ENCODE measurements around the gene TCF19.
"Not testable (repeated sequence)": the region's sequence is repeated elsewhere in the genome, so short reads cannot be mapped to it uniquely, and the experiment has no call there.

Gene TCF19

GRCh38 chr6:31194061-31194834 is 35.9 kb downstream of the TCF19 start:
- POLR2A ChIA-PET (ENCODE audit: low non-redundant PET), result no interaction called here
- no peak overlapping the region; the same call in 1 of the 2 replicates for H3K27ac ChIP-seq
- no peak for DNase-seq (ENCODE audit: low spot score)
- CTCF ChIA-PET, result interaction anchor here (0.6 to 1.3 kb wide), 3 partner anchors 48 to 1020 kb away, joined by 3 to 8 read pairs (median 5); no protein-coding TSS in a partner anchor
- TF ChIP-seq, protein P1, sequence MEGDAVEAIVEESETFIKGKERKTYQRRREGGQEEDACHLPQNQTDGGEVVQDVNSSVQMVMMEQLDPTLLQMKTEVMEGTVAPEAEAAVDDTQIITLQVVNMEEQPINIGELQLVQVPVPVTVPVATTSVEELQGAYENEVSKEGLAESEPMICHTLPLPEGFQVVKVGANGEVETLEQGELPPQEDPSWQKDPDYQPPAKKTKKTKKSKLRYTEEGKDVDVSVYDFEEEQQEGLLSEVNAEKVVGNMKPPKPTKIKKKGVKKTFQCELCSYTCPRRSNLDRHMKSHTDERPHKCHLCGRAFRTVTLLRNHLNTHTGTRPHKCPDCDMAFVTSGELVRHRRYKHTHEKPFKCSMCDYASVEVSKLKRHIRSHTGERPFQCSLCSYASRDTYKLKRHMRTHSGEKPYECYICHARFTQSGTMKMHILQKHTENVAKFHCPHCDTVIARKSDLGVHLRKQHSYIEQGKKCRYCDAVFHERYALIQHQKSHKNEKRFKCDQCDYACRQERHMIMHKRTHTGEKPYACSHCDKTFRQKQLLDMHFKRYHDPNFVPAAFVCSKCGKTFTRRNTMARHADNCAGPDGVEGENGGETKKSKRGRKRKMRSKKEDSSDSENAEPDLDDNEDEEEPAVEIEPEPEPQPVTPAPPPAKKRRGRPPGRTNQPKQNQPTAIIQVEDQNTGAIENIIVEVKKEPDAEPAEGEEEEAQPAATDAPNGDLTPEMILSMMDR (conservative IDR thresholded peaks at IDR 0.05; ENCODE audit: low read depth), result no peak

DNA sequence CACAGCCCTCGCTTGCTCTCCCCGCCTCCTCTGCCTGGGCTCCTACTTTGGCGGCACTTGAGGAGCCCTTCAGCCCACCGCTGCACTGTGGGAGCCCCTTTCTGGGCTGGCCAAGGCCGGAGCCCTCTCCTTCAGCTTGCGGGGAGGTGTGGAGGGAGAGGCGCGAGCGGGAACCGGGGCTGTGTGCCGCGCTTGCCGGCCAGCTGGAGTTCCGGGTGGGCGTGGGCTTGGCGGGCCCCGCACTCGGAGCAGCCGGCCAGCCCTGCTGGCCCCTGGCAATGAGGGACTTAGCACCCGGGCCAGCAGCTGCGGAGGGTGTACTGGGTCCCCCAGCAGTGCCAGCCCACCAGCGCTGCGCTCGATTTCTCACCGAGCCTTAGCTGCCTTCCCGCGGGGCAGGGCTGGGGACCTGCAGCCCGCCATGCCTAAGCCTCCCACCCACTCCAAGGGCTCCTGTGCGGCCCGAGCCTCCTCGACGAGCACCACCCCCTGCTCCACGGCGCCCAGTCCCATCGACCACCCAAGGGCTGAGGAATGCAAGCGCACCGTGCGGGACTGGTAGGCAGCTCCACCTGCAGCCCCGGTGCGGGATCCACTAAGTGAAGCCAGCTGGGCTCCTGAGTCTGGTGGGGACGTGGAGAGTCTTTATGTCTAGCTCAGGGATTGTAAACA is 37.1 kb downstream of the TCF19 start:
- H3K27ac ChIP-seq; POLR2A ChIA-PET (ENCODE audit: low non-redundant PET): not testable (repeated sequence)
- CTCF ChIA-PET, result interaction anchor here (2.9 kb wide), 1 partner anchor 172 kb away, joined by 33 read pairs; no protein-coding TSS in a partner anchor

DNA sequence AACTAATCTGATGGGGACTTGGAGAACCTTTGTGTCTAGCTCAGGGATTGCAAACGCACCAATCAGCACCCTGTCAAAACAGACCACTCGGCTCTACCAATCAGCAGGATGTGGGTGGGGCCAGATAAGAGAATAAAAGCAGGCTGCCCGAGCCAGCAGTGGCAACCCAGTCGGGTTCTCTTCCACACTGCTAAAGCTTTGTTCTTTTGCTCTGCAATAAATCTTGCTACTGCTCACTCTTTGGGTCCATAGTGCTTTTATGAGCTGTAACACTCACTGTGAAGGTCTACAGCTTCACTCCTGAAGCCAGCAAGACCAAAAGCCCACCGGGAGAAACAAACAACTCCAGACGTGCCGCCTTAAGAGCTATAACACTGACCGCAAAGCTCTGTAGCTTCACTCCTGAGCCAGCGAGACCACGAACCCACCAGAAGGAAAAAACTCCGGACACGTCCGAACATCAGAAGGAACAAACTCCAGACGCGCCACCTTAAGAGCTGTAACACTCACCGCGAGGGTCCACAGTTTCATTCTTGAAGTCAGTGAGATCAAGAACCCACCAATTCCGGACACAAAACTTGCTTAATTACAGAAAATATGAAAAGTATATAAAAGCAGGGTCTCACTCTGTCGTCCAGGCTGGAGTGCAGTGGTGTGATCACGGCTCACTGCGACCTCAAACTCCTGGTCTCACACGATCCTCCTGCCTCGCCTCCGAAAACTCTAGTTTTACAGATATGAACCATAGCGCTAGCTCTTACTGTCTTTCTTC is 38.0 kb downstream of the TCF19 start:
- CTCF ChIA-PET, result interaction anchor here (0.6 to 2.9 kb wide), 6 partner anchors 42 to 387 kb away, joined by 3 to 33 read pairs (median 3); no protein-coding TSS in a partner anchor
- POLR2A ChIA-PET (ENCODE audit: low non-redundant PET); DNase-seq (ENCODE audit: low spot score): not testable (repeated sequence)
- peak overlapping the region; percentile 97 for H3K27ac ChIP-seq

More for the DNA sequence above, 37.1 kb downstream of the TCF19 start:
- DNase-seq (ENCODE audit: low spot score), result not testable (repeated sequence)

DNA sequence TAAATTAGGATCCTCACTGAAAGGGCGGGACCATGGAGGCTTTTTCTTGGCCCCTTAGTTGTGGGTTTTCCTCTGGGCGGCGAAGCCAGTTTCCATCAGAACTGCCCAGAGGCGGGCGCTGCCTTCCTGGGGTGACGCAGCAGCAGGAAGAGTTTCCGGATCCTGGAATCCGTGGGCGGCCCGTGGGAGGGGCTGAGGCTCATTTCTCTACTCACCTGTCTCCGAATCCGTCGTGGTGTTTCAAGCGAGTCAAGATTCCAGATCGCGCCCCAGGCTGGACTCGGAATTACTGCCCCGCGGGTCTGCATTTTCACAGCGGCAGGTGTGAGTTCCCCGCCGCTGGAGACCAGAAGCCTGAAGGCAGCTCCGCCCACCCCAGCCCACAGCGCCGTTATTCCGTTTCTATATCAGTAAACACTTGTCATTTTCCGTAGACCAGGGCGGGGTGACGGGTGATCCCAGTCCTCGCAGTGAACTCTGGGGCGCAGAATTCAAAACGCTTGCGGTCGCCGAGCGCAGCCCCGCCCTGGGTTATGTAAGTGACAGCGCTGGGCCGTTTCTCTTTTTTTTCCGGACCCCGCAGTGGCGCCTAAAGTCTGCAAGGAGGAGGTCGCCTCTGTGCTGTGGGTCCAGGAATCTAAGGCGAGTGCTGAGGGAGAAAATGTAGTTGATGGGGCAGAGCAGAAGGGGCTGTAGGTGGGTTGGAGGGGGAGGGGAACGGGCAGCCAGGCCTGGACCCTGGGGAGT is 39.3 kb downstream of the TCF19 start:
- peak overlapping the region; percentile 97 for H3K27ac ChIP-seq
- DNase-seq (ENCODE audit: low spot score), result peak; percentile 78
- POLR2A ChIA-PET (ENCODE audit: low non-redundant PET), result no interaction called here

GRCh38 chr6:31199105-31199452 is 40.7 kb downstream of the TCF19 start:
- POLR2A ChIA-PET (ENCODE audit: low non-redundant PET); DNase-seq (ENCODE audit: low spot score); CTCF ChIA-PET: not testable (repeated sequence)
- H3K27ac ChIP-seq, result peak overlapping the region; percentile 97

More for the DNA sequence above, 39.3 kb downstream of the TCF19 start:
- CTCF ChIA-PET, result interaction anchor here (0.6 to 2.9 kb wide), 6 partner anchors 25 to 169 kb away, joined by 3 to 33 read pairs (median 4); no protein-coding TSS in a partner anchor
- TF ChIP-seq, protein P1 (conservative IDR thresholded peaks at IDR 0.05; ENCODE audit: low read depth), result no peak

DNA sequence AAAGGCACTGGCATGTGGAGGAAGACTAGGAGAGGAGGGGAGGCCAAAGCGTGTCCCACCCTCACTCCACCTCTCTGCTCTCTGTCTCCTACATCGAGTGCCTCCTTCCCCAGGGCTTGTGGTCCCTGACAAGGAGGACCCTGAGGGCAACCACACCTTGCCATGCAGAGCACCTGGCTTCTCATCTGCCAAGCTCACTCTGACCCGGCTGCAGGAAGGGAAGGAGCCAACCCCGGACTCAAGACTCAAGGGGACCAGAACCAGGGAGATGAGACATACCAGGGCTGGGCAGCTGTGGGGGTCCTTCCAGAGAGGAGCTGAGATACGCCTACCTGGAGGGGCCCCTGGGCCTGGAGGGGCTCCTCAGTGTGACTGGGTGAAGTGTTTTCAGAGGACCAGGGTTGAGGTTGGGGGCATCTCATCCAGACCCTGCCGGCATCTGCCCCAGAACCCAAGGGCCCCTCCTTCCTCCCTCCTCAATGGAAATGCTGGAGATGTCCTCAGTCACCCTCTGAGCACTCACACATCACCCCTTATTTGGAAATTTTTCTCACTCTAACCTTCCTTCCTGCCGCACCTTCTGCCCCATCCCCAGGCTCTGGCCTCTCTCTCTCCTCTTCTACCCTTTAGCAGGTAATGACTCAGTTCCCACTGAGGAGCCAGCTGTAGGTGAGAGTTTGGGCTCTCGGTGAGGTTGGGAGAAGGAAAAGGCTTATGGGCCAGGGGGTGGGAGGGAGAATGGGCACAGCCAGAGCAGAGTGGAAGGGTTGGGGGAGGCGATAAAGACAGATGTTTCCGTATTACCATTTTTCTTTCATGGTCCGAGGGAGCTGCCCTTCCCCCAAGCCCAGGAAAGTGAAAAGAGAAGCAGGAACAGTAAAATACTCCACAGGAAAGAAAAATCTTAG is 44.1 kb downstream of the TCF19 start:
- H3K27ac ChIP-seq, result peak overlapping the region; percentile 77
- POLR2A ChIA-PET (ENCODE audit: low non-redundant PET), result no interaction called here
- CTCF ChIA-PET, result interaction anchor here (0.6 to 1.1 kb wide), 4 partner anchors 164 to 530 kb away, joined by 3 read pairs; partner anchors contain the start of gene DHX16
- peak; percentile 38 for DNase-seq (ENCODE audit: low spot score)
- TF ChIP-seq, protein P1 (conservative IDR thresholded peaks at IDR 0.05; ENCODE audit: low read depth), result no peak

Measured in RWPE1 (cell line).